ENCODE data around the gene AMBRA1.
"Not testable (repeated sequence)": the region's sequence is repeated elsewhere in the genome, so short reads cannot be mapped to it uniquely, and the experiment has no call there.

Gene AMBRA1

DNA sequence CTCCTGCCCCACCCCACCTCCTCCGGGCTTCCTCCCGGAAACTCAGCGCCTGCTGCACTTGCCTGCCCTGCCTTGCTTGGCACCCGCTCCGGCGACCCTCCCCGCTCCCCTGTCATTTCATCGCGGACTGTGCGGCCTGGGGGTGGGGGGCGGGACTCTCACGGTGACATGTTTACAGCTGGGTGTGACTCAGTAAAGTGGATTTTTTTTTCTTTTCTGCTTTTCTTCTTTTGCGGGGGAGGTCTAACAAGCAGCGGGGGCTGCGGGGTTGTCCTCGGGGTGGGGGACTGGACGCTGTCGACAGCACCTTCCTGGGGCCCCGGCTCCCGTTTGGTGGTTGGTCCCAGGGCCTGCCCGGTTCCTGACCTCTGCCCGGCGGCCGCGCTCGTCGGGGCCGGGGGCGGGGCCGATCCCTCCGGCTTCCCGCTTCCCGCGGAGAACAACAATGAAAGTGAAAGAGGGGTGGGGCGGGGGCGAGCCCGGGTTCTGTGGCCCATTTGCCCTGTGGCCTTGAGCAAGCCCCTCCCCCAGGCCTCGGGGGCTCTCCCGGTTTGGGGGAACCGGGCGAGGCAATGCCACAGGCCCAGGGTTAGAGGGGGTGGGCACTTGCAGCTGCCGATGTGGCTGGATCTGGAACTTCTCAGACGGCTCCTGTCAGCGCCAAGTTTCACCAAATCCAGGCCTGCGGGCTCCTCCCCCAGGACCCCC lies 213.3 kb downstream of the AMBRA1 start:
- DNase-seq: peak; percentile 68 to 71

DNA sequence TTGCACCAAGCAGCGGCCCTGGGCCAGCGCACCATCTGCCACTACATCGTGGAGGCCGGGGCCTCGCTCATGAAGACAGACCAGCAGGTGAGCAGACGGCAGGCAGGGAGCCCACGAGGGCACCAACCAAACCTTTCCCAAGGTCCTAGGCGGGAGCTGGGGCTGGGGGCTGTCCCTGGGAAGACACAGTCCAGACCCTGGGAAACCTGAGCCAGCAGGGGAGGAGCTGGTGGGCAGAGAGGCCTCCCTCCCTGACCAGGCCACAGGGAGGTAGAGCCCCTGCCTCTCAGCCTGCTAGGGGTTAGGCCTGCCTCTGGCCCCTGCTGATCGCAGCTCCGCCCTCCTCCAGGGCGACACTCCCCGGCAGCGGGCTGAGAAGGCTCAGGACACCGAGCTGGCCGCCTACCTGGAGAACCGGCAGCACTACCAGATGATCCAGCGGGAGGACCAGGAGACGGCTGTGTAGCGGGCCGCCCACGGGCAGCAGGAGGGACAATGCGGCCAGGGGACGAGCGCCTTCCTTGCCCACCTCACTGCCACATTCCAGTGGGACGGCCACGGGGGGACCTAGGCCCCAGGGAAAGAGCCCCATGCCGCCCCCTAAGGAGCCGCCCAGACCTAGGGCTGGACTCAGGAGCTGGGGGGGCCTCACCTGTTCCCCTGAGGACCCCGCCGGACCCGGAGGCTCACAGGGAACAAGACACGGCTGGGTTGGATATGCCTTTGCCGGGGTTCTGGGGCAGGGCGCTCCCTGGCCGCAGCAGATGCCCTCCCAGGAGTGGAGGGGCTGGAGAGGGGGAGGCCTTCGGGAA lies 214.1 kb downstream of the AMBRA1 start:
- DNase-seq: not testable (repeated sequence)

- no peak for DNase-seq
Observed at GRCh38 chr11:46378811-46379481, 214.9 kb downstream of the AMBRA1 start.

DNA sequence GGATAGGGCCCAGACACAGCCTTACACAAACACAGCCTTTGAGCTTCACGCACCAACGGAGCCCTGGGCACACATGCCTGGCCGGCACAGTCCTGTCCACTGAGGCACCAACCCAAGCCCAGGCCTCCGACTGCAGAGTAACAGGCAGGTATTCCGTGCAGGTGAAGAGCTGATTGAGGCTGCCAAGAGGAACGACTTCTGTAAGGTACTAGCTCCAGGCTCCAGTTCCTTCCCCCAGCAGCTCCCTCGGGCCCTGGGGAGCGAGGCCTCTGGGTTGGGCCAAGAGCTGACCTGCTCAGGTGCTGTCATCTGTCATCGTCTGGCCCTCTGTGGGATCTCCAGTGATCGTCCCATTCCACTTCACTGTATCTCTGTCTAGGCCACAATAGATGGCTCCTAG lies 215.5 kb downstream of the AMBRA1 start:
- no peak for DNase-seq

DNA sequence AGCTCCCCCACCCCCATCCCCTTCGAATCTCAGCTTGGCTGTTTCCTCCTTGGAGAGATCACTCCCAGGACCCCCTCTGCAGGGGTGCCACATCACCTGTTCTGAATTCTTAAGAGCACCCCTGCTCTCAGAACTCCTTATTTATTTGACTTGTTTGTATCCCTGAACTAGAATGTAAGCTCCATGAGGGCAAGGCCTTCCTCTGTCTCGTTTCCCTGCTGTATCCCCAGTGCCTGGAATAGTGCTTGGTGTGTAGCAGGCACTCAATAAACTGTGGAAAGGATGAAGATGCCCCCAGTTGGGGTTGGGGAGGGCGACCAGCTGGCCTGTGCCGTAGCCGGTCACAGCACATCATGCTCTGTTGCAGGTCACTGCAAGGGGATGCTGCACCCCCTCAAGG lies 216.0 kb downstream of the AMBRA1 start:
- no peak for DNase-seq

GRCh38 chr11:46377290-46377689 lies 216.5 kb downstream of the AMBRA1 start:
- DNase-seq: no peak

GRCh38 chr11:46376258-46377050 lies 217.4 kb downstream of the AMBRA1 start:
- DNase-seq: no peak

- no peak for DNase-seq
Observed at GRCh38 chr11:46375392-46376101, 218.3 kb downstream of the AMBRA1 start.

GRCh38 chr11:46374815-46375214 lies 219.0 kb downstream of the AMBRA1 start:
- DNase-seq: no peak

DNA sequence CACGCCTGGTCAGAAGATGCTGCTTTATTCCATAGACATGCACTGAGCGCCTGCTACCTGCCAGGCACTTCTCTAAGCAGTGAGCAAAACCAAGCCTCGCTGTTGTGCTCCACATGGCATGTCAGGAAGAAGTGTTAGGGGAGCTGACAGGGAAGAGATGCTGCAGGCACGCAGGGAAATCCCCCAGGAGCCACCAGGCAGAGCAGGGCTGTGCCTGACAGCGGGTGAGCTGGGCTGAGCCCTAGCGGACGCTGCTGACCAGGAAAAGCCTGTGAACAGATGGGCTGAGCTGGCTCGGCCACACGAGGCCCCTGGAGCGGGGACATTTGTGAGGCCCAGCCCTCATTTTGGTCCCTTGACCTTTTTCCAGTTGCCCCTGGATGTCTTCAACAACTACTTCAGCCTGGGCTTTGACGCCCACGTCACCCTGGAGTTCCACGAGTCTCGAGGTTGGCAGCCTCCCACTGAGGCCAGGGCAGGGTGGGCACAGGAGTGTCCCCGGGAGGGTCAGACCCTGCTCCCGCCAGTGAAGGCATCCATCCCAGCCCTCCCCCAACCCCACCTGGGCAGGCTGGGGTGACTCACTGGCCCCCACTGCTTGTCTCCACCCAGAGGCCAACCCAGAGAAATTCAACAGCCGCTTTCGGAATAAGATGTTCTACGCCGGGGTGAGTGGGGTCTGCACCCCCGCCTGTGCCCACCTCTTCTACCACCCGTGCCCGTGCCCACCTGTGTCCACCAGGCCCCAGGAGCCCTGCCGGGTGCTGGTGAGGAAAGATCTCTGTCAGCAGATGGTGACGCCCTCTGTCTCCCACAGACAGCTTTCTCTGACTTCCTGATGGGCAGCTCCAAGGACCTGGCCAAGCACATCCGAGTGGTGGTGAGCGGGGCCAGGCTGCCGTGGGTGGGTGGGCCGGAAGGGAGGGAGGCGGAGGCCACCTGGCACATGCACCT lies 219.8 kb downstream of the AMBRA1 start:
- no peak for DNase-seq

DNA sequence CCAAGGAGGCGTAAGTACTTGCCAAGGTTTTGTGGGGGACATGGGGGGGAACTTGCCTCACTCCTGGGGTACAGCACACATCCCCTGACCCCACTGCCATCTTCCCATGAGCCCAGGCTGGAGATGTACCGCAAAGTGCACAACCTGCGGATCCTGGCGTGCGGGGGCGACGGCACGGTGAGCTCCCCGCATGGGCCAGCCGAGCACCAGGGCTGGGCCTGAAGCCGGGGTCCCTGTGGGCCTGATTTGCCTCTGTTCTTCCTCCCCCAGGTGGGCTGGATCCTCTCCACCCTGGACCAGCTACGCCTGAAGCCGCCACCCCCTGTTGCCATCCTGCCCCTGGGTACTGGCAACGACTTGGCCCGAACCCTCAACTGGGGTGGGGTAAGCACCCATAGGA lies 221.3 kb downstream of the AMBRA1 start:
- DNase-seq: not testable (repeated sequence)

DNA sequence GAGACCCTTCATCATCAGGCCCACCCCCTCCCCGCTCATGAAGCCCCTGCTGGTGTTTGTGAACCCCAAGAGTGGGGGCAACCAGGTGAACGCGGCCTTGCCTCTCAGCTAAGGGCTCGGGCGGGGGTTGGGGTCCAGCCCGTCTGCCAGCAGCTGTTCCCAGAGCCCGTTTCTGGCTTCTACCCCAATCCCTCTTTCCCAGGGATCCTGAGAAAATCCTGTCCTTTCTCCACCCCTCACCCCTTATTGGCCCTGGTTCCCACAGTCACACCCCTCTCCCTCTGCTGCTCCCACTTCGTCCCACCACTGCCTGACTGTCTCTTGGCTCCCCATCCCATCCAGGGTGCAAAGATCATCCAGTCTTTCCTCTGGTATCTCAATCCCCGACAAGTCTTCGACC lies 221.7 kb downstream of the AMBRA1 start:
- no peak for DNase-seq

- not testable (repeated sequence) for DNase-seq
Observed at GRCh38 chr11:46371262-46371661, 222.6 kb downstream of the AMBRA1 start.

DNA sequence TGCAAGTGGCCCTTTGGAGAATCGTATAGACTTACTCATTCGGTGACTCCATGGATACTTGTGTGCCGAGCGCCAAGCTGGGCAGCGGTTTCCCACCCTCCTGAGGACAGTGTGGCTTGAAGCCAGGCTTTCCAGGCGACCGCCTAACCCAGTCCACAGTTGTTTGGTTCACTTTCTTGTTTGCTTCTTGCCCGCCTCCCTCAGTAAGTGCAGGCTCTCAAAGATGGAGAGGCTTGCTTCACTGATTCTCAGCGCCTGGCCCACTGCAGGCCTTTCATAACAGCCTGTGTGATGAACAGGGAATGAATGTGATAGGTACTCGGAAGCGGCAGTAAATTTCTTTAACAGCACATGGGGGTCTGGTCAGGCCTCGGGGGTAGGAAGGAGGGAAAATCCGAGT lies 223.6 kb downstream of the AMBRA1 start:
- DNase-seq: no peak

DNA sequence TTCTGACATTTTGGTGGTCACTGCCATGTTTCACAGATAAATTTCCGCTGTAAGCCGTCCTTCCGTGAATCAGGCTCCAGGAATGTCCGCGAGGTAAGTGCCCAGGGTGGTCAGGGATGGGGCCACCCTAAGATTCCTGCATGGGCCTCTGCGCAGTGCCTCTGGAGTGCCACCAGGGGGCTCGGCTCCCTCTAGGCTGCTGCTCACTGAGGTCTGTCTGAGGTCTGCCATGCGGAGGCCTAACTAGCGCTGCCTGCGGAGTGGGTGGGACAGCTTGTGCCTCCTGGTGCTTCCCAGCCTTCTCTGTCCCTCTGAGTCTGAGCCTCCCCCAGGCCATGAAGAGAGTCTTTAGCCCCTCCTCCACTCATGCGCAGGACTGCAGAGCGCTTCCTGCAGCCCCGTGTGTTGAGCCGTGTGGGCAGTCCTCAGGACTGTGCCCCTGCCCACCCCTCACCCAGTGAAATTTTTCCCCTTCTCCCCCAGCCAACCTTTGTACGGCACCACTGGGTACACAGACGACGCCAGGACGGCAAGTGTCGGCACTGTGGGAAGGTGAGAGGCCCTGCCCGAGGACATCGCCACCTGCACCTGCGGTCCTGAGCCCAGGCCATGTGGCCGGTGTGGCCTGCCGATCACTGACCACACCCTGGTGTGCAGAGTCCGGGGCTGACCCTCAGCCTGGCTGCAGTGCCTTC lies 224.2 kb downstream of the AMBRA1 start:
- DNase-seq: peak in 1 of 2 donors; percentile 69

- DNase-seq: no peak
Observed at GRCh38 chr11:46367916-46368267, 225.9 kb downstream of the AMBRA1 start.

DNA sequence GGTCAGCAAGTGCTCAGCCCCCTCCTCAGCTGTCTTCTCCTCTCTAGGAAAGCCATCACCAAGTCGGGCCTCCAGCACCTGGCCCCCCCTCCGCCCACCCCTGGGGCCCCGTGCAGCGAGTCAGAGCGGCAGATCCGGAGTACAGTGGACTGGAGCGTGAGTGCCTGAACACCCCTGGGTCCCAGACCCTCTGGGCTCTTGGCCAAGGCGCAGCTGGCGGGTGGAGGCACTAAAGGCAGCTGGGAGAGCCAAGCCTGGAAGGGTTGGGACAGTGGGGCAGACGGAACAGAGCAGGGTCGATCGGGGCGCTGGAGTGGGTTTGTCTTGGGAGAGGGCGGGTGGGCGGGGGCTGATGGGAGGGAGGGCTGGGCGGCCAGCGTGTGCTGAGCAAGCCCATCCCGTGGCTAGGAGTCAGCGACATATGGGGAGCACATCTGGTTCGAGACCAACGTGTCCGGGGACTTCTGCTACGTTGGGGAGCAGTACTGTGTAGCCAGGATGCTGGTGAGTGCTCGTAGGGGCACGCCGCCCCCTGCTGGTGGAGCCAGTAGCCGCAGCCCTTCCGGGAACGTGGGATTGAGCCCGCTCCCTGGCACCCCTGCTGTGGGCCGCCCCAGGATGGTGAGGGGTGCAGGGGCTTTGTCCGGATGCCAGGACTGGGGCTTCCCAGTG lies 226.4 kb downstream of the AMBRA1 start:
- DNase-seq: peak in 1 of 2 donors; percentile 82

GRCh38 chr11:46366661-46367161 lies 227.1 kb downstream of the AMBRA1 start:
- no peak for DNase-seq

- DNase-seq: no peak
Observed at GRCh38 chr11:46366260-46366659, 227.6 kb downstream of the AMBRA1 start.

- DNase-seq: no peak
Observed at GRCh38 chr11:46364791-46365190, 229.0 kb downstream of the AMBRA1 start.

All from inflammatory macrophage treated with lipopolysaccharide for 1 hour (primary cell).